ENCODE data around the gene CTSC. TPM values are rescaled to one million over a fixed set of nuclear protein-coding genes. Genes with fewer than 3 reads are reported as not detected.

Gene CTSC
- polyA plus RNA-seq (2014; cell fraction: cytosol; rRNA removed) = 183 and 193 TPM in 2 replicates
- 123 and 152 TPM in 2 replicates for polyA plus RNA-seq (2014; cell fraction: nucleus; rRNA removed)

DNA sequence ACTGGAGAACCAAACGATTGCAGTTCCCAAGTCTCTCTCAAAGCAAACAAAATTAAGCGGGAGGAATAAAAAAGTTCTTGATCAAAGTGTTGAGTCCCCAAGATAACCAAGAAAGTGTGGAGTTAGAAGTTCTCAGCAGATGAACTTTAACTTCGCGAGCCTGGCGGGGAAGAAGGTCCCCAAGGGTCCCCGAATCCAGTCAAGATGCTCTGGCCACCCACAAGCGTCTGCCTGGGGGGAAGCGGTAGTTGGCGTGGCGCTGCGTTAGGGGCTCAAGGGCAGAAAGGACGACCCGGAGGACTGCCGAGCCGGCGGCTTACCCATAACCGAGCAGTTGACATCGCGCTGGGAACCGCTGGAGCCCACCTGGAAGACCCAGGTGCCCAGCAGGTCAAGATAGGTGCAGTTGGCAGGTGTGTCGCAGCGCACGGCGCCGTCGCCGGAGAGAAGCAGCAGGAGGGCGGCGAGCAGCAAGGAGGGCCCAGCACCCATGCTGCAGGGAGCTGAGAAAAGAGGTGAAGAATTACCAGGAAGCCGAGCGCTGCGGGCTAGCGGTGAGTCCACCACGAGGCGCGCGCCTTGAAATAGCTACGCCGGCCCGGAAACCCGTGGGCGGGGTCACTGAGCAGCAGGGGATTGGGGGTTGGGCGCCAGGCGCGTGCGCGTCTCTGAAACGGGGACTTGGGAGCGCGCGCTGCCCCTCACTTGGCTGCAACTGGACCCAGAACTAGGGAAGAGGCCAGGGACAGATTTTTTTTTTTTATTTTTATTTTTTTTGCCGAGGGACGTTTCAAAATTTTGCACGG is at the start of gene CTSC:
Gene CTSC (minus strand): TSS at position 556 of the 806 bp plus-strand sequence. CDS start 64 bp downstream, at position 492.
- DNase-seq (ENCODE audit: low spot score) = peak; percentile 95

DNA sequence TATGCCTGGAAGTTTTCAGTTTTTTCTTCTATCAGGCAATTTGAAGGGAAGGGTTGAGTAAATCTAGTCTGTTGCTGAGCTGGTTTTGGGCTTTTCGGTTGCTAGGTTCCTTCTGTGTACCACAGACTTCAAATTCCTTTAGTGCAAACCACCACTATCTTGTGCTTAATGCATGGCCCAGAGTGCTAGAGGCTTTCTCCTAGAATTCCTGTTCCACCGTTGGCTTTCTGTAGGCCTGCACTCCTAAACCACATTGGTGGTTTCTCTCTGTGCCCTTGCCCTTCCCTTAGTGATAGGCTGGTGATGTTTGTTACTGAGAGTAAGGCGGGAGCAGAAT is 47.1 kb upstream of the CTSC start:
- DNase-seq (ENCODE audit: low spot score) = no peak

DNA sequence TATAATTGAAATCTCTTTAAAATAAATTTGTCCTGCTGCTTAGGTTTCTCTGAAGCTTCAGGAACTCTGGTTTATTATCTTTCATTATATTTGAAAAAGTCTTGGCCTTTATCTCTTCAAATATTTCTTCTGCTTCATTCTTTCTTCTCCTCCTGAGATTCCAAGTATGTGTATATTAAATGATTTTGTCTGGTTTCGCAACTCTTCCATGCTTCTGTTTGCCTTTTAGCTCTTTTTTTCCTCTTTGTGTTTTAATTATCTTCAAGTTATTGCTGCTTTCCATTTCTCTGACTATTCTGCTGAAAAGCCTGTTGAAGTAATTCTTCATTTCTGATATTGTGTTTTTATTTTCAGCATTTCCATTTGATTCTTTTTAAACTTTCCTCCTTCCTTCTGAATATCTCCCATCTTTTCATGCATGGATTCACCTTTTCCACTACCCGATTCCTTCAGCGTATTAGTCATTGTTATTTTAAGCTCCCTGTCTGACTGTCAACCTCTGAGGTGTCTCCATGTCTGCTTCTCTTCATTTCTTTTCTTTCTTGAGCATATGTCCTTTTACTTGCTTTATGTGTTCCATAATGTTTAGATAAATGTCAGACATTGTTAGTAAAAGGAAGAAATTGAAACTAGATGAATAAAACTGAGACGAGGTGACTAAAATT is 46.6 kb upstream of the CTSC start:
- no peak for DNase-seq (ENCODE audit: low spot score)

DNA sequence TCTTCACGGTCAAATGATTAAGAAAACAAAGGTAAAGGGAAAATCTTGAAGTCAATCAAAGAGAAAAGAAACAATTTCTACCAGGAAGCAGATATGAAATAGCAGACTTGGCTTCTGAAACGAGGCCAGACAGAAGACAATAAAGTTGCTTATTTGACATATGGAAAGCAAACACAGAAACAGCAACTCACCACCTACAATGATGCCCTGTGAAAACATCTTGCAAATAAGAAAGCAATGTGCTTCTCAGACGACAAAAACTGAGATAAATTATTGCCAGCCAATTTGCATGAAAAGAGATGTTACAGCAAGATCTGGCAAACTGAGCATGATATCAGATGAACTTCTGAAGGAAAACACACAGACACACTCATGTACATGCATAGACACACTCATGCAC is 45.9 kb upstream of the CTSC start:
- no peak for DNase-seq (ENCODE audit: low spot score)

DNA sequence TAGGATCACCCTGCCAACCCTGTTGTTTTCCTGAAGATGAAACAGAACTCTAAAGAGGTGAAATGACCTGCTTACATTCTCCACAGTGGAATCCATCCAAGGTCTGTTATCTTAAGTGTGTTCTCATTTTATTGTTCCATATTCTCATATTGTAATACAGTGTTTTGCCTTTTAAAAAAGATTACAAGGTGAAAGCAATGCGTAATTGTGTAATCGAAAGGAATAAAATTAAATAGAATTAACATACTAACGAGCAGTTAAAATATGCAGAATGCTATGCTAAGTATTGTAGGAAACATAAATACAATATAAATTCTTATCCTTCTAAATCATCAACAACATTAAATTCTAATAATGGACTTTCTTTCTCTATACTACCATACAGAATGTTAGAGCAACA is 41.6 kb upstream of the CTSC start:
- DNase-seq (ENCODE audit: low spot score) = no peak

DNA sequence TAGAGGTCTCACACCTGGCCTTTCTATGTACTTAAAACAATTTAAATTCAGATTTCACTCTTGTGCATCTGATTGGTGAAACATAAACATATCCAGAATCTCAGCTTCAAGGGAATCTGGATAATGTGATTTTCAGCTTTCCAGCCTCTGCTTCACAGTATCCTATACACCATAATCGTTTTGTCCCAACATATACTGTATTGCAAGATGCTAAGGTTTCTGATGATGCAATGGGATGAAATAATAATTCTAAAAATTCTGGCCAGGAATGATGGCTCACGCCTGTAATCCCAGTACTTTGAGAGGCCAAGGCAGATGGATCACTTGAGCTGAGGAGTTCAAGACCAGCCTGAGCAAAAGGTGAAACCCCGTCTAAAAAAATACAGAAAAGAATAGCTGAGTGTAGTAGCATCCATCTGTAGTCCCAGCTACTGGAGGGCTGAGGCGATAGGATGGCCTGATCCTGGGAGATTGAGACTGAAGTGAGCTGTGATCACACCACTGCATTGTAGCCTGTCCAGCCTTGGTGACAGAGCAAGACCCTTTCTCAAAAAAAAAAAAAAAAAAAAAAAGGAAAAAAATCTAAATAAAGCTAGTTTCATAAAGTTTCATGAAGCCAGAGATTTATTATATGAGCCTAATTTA is 41.0 kb upstream of the CTSC start:
- no peak for DNase-seq (ENCODE audit: low spot score)

DNA sequence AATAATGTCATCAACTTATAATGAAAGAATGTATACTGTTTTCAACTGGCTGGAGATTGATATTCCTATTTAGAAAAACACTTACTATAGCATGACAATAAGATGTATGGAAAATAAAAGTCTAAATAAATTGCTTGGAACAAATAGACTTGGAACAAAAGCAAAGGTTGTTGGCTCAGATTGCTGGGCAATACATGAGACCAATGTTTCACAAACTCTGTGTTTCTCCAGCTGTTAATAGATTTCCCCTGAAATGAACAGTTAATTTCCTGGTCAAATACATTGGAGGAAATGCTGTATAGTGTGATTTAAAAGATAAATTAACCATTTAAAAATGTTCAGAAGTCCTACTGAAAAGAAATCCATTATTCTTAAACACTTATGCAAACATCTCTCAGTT is 40.1 kb upstream of the CTSC start:
- no peak for DNase-seq (ENCODE audit: low spot score)

DNA sequence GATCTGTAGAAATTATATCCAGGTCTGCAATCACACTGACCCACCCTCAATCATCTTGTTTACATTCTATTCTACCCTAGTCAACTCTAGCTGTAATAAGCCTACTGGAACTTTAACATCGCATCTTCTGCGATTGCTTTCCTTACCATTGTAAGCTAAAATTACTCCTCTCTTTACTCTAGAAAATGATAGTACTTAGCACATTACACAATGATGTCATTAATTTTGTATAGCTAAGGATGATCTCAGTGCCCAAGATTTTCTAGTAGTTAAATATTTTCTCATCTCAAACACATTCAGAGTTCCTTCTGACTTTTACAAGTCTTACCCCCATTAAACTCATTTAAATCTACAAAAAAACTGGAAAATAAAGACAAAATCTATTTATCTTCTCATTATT is 39.6 kb upstream of the CTSC start:
- DNase-seq (ENCODE audit: low spot score) = no peak

DNA sequence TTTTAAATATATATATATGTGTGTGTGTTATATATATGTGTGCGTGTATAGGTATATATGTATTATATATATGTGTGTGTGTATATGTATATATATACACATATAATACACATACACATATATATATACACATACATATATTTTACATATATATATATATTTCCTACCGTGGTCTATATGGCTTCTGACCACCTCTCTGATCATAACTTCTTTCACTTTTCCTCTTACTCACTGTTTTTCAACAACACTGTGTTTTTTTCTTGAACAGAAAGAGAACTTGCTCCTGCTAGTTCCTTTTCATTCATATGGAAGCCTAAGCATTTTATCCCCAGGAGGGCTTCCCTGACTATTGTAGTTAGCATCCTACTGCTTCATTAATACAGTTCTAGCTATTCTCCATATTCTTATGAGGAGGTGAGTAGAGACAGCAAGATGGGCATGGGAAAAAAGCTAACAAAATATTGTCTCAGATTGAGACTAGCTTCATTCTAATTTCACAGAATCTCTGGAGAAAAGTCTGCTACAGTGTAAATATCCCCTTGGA is 38.5 kb upstream of the CTSC start:
- DNase-seq (ENCODE audit: low spot score) = no peak

DNA sequence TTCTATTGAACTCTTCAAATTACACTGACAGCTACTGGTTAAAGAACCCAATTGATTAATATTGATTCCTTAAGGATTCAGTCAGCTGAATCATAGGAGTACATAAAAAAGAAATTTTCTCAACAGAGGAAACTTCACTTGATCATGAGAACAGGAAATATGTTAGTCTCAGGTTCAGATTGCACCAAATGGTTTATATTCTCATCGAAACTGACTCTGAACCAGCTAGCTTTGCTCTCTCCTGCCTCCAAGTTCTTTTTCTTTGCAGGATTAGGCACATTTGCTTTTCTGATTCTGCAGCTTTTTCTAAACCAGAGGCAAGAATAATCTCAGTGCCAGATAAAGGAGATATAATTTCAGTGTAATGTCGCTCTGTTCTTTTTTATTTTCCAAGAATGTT is 33.2 kb upstream of the CTSC start:
- no peak for DNase-seq (ENCODE audit: low spot score)

DNA sequence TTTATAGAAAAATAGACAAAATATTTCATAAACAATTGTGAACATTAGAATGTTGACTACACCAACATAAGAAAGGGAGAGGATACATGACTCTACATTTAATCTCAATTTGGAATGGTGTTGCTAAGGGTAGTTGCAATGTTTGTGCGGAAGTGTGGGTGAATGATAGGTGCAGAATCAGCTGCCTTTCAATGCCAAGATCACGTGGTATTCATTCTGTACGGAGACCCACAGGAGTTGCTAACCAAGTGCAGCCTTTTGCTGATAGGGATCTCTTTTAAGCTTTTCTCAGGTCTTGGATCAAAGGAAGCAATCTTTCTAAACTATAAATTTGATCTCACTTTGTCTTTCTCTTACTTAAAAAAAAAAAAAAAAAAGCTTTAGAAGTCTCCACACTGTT is 29.8 kb upstream of the CTSC start:
- DNase-seq (ENCODE audit: low spot score) = no peak

DNA sequence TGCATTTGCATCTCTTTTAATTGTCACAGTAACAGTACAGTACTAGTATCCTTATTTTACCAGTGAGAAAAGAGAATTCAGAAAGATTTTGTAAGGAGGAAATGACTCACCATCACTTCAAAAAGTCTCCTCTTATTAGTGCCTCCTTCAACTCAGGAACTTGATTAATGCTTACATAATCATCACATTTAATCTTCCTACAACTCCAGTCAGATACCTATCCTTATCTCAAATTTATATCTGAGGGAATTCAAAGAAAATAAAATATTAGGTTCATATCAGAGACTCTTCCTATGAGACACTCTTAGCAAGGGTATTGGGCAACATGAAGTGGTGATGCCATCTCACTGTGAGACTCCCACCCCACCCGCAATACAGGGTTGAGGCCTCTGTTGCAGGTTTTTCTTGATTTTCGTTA is 26.1 kb upstream of the CTSC start:
- no peak for DNase-seq (ENCODE audit: low spot score)

DNA sequence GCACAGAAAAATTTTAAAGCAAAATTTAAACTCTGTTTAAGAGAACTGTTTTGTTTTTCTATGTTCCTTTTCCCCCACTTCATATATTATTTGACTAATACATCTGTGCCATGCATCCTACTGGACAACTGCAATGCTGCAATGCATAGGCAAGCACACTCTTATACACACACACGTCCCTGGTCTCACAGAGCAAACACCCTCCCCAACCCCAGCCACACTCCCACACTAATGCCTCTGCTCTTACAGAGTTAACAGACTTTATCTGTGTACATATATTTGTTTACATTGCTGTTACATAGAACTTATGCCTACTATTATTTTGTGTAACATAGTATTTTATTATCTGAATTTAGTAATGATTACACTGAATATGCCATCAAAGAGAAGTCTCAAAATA is 25.5 kb upstream of the CTSC start:
- no peak for DNase-seq (ENCODE audit: low spot score)

DNA sequence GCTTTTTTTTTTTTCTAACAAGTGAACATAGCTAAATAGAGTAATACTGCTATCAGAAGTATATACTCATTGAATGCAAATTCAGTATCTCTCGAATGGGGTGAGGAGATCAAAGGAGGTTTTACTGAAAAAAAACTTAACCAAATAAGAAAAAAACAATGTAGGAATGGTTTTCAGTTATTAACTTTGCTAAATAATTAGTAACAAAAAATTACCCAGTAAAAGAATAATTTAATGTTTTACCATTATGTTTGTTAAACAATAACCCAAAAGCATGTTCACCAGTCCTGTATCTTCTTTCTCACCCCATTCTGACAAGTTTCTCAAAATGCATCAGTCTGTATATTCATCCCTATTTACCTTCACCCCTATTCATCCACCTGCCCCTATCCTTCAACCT is 22.6 kb upstream of the CTSC start:
- no peak for DNase-seq (ENCODE audit: low spot score)

DNA sequence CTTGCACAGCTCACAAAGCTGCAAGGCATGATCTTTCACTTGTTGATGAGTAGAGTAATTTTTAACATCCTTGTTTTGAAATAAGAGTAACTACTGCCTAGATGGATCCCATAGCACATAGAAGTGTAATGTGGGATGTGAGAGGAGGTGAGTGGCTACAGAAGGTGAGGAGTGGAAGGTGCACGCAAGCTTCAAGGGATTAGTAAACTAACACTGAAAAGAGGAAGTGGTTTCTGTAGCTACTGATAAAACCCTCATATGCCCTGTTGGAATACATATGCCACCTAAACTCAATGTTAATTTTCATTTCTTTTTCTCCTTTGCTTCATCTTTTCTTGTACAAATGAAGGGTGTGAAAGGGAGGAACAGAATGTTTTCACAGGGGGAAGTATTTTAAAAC is 22.0 kb upstream of the CTSC start:
- DNase-seq (ENCODE audit: low spot score) = no peak

DNA sequence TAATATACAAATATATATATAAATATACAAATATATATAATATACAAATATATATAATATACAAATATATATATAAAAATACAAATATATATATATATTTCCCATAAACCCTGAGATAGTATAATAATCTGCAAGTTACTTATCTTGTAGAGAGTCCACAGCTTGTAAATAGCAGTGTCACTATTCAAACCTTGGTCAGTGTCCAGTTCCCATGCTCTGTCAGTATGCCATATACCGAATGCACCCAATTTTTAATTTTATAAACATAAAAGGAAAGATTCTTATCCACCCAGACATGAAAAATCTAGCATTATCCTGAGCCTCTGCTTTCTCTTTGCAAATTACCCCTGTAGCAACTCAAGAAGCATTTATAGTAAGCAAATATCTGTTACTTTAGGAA is 21.6 kb upstream of the CTSC start:
- no peak for DNase-seq (ENCODE audit: low spot score)

DNA sequence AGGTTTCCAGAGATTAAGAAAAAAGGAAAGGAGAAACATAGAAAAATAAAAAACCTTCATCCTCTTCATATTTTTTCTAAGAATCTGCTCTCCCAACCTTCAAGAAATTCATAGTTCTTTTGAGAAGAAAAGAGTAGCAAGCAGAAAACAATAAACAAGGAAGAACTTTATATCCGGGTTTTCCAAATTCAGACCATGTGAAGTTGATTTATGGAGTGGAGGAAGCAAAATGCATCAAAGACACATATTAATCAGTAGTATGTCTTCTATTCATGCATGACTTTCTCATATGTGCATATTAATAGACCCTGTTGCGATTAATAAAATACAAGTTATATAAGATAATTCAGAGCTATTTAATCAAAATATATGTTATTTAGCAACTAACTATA is 20.5 kb upstream of the CTSC start:
- no peak for DNase-seq (ENCODE audit: low spot score)

DNA sequence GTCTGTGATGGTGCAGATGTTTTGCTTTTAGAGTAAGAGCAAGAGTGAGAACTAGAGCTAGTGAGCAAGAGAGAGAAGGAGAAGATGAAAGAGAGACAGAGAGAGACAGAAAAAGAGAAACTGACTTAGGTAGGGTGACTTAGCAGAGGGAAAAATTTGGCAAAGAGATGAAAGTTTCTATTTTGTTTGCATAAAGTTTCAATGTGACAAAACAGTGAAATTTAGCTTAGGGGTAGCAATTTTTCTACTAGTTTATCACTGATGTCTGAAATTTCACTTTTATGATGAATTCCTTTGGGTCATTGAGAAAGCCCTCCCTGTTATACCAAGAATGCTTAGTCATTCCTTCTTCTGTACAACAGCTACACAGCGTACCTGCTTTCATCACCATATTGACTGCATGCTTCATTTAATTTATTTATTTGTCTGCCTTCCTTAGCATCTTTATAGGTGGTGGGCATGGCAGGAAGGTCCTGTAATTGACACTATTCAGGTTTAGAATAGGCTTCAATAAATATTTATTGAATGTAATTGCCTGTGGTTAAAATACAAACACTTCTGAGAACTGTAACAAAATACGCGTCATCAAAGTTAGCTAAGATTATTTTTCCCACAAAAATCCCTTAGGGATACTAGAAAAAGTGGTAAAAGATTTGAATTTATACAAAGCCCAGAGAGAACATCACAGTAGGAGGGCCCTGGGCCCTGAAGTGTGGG is 19.9 kb upstream of the CTSC start:
- no peak for DNase-seq (ENCODE audit: low spot score)

DNA sequence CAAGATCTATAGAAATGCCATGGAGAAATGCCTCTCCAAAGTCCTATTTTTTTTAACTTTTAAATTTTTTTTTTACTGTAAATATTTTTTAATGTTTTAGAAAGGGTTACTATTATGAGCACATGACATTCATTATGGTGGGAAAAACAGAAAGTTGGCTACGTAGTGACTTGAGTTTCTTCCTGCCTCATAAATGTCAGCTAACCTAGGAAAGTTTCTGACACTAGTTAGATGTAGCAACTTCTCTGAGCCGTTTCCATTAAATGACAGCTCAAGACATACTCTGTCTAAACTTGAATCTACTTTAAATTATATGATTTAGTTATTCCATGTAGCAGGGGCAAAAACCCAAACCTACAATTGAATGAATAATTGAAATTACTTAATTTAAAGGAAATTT is 18.4 kb upstream of the CTSC start:
- DNase-seq (ENCODE audit: low spot score) = no peak

DNA sequence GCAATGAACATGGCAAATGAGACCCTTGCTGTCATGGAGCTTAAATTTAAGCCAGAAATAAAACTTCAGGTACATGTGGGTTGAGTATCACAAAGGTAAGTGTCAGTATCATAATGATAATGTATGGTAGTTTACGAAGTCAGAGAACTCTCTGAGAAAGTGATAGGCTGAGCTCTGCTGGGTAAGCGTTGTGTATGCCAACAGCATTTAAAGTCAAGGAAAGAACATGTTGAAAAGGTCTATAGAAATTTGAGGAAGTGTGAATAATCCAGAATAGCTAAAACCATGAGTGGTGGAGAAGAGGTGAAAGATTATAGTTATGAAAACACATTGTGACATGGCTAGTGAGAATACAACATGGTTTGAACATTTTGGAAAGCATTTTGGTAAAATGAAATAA is 17.4 kb upstream of the CTSC start:
- no peak for DNase-seq (ENCODE audit: low spot score)

DNA sequence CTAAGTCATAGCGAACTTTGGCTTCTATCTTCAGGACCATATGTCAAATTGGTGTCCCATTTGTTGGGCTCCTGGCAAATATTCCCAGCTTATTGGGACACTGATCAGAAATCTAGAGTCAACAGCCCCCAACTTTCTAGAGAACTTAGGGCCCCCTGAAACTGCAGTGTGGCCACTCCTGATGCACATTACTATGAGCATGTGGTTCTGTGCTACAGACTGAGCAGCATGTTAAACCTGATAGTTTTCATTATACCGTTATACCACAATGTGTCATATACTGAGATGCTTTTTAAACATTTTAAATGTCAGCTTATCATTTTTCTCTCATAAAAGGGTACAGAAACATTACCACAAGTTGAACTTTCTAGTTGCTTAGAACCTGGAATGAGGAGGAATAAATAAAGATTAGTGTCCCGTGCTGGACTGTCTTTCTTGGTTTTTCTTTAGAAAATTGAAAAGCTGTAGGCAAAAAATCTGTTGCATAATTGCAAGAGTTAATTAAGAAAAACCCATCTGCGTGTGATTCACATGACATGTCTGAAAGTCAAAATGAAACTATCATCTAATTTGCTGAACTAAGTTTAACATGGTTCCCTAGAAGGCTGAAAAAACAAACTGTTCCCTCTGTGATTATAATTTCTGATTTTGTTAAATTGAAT is 16.4 kb upstream of the CTSC start:
- DNase-seq (ENCODE audit: low spot score) = no peak

Data from SK-N-DZ (cell line).